ACHN (cell line): ENCODE data around the gene HMGB1.

Experiments used
- DNase-seq: peaks from one replicate; pipeline ENCODE4 v3.0.0-alpha.2; 2015
- in situ Hi-C: cut with HindIII; loops from 2 replicates; pipeline ENCODE4 v1.10.0; 2017; ENCODE audit warnings: low sequenced_read_pairs, low pct_ligation_motif_present, low pct_unique_long_range_greater_than_20kb

HMGB1 gene

DNA sequence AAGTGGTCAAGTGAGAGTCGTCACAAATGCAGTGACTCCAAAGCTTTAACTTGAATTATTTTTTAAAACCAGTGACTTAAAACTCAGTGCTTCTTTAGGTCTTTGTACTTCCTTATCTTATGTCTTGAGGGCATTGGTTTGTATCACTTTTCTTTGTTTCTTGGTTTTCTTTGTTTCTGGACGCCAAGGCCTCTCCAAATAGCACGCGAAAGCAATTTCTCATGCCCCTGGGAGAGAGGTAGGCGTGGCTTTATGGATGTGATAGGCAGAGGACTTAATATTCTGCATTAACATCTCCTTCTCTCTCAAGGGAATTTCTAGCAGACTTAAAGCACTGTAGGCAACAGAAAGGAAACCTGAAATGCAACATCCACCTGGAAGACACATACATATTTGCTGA is 22.8 kb downstream of the HMGB1 start:
- no peak for DNase-seq
- in situ Hi-C loops: no loop called here

DNA sequence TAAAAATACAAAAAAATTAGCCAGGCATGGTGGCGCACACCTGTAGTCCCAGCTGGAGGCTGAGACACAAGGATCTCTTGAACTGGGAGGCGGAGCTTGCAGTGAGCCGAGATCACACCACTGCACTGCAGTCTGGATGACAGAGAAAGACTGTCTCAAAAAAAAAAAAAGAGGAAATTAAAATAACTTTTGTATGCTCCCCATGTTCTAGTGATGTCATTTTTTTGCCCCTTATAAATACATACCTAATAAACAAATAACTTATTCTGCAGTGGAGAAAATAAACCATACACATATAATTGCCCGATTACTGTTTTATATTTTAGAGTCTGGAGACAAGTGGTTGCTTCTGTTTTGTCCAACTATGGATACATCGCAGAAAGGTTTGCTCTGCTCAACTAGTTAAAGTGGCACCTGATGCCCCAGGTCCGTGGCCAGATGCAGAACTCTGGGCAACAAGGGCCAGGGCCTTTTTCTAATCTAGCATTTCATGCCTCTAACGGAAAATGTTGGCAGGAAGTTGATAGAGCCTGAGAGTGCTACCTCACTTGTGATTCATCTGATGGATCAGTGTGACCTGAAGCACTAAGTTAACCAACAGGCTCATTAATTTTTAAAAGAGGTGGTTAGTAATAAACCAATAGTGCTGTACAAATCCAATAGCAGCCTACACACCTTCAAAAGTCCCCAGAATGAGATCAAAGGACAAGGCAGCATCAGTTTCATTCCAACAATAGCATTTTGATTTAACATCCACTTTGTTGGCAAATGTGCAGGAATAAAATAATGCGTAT is 24.6 kb downstream of the HMGB1 start:
- in situ Hi-C loops: no loop called here
- DNase-seq: peak; percentile 77

DNA sequence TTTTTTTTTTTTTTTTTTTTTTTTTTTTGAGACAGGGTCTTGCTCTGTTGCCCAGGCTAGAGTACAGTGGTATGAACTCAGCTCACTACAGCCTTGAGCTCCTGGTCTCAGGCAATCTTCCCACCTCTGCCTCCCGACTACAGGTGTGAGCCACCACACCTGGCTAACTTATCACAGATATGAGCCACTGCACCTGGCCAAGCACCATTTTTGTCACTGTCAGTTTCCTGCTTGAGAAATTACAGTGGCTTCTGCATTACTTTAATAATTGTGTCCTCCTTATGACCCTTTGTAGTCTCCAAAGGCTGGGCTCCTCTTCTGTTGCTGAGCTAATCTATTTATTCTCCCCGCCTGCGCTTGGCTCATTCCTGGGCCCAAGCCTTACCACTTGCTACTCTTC is 27.4 kb downstream of the HMGB1 start:
- in situ Hi-C loops: no loop called here
- DNase-seq: no peak

DNA sequence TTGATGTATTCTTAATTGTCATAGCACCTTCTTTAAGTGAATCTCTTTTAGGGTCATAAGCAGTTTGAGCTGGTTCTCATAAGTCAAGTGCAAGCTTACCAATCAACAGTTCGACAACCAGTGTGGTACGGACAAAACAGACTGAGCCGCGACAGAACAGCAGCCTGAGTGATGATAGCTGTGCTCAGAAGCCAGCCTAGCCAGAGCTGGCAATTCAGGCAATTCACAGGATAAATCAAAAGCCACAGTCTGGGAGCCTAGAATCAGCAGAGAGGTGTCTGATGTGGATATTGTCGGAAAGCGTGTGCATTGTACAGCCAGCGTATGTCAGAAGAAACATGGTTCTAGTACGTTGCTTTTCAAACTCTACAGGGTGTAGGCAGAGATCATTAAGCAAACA is 28.6 kb downstream of the HMGB1 start:
- DNase-seq: no peak

DNA sequence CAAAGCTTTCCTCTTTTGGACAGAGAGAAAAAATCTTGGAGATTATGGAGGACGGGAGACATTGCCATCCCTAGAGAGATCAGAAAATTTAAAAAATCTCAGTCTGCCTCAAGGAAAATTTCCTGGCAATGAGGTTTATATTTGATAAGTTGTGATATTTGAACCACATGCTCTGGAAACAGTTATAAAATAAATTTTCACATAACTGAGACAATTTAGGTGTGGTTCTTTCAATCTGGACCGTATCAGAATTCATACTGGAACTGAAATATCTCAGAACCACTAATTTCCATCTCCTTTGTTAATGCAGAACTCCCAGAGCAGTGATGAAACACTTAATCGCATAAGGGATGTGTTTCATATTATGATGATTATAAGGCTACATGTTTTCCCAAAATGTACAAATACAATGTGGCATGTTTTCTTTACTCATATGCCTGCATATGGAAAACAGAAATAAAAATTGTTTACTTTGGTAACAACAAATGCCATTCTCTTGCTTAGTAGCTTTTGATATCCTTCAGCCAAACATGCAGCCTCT is 29.8 kb downstream of the HMGB1 start:
- in situ Hi-C loops: no loop called here
- DNase-seq: no peak

More for the DNA sequence above, 28.6 kb downstream of the HMGB1 start:
- in situ Hi-C loops: no loop called here

DNA sequence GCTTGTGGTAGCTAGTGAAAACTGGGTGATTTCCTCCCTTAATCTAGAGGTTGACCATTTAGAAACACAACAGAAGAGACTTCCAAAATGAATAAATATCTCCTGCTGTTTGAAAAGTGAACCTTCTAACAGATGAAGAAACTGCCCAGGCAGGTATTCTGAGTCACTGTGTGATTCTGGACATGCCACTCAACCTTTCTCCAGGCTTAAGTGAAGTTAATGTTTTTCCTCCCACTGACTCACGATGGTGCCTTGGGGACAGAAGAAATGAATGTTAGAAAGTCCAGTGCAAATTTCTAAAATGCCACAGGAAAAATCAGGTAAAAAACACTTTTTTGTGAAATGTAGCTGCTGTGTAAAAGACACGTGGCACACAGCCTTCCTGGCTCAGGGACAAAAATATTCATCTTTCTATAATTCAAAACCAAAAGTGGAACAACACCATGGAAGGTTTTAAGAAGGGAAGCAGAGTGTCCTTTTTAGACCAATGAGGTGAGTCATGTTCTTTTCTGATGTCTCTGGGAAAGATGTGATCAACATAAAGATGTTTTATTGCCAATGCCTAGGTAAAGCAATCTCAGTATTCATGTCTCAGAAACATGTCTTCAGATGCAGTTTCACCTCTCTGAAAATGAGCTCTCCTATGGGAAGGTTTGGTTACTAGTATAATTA is 34.3 kb downstream of the HMGB1 start:
- DNase-seq: peak; percentile 75
- in situ Hi-C loops: no loop called here

DNA sequence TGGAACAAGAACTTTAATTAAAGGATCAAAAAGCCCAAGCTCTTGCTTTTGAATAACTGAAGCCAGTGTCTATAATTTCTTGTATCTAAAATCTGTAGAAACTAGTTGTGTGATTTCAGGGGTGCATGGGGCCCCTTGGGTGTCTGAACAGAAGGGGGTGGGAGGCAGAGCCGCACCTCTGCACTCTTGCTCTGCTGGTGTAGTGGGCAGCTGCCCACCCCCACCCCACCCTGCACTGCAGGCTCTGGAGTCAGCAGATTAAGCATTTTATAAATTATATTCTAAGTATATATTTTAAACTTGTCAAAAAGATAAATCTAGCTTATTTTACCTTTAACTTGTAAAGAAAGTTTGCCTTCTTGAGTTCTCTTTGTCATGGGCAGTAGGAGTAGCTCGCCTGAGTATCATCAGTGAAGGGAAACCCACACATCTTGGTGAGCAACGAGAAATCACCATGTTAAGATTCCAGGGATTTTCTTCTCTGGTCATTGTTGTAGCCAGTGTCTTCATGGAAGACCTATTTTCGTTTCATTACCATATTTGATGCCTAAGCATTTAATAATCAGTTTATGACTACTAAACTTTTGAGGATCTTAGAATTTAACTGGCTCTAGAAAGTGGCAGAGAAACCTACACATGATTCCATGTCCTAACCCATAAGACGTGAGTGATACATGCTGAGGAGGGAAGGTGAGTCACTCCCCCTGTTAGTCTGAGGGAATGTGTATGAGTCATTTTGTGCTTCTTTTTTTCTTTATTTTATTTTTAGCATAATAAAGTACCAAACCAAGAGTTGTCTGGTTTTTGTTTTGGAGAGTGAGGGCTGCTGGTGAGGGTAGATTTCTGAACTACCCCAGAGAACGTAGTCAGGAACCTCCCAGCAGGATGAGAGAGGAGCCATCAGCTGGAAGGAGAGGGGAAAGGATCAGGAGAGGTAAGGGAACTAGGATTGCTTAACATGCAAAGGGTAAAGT is 35.7 kb downstream of the HMGB1 start:
- in situ Hi-C loops: no loop called here
- DNase-seq: peak; percentile 84

DNA sequence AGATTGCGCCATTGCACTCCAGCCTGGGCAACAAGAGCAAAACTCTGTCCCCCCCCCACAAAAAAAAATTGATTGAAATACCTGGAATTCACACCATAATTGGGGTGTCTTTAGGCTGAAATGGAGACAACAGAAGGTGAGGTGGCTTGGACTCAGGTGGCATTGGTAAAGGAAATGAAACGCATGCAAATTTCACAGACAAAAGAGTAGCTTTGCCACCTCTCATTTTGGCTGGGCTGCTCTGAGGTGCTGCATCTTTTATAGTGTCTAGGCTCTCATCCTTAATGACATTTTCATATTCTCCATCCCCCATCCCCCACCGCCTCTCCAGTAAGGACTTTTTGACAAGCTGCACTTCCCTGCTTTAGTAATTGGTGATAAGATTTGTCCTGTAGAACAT is 36.5 kb downstream of the HMGB1 start:
- DNase-seq: no peak
- in situ Hi-C loops: no loop called here

DNA sequence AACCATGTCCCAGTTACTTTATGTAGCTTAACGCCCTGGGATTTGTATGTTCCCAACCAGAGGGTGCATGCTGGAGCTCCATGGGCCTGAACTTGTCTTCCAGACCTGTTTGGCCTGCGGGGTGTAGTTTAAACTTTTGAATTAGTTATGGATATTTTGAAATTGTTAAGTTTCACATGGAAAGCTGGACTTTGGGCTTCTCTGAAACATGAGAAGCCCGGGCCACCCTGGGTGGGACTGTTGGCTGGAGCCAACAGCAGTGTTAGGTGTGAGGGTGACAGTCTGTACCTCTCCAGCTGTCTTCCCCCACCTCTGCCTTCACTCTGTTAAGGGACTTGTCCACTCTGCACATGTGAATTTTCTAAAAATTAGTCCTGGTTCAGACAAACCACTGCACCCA is 41.8 kb downstream of the HMGB1 start:
- DNase-seq: no peak
- in situ Hi-C loops: no loop called here

DNA sequence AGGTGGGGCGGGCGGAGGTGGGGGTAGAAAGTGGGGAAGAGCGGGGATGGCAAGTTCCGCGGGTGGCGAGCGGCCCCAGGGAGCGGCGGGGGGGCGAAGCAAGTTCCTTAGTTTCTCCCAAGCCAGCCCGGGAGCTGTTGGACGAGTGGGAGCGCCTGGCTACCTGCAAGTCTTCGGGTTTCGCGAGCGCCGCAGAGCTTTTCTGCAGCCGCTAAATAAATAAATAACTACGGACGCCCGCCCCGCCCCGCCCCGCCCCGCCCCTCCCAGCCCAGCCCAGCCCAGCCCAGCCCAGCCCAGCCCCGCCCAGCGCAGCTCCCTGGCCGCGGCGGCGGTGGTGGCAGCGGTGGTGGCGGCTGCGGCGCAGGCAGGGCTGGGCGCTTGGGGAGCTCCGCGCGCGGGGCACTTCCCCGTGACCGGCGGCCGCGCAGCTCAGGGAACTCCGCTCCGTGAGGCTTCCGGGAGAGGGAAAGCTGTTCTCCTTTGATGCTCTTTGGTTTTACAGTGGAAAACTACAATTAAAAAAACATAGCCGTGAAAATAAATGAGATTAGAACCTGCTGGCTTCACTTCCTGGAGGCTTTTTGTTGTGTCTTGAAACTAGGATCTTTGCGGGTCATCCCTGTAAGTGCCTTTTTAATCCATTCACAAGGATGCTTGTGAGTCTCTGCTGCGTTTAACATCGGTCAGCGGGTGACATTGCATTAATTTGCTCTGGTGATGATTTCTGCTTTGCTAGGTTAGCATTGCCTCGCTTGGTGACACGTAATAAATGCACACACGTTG is 43.5 kb downstream of the HMGB1 start, which contains the start of gene UBE2L5:
TSS of gene UBE2L5 (plus strand) at position 440 of the 786 bp plus-strand sequence. CDS start 5,498 bp downstream, outside the sequence.
- peak; percentile 82 for DNase-seq
- in situ Hi-C loops: no loop called here

DNA sequence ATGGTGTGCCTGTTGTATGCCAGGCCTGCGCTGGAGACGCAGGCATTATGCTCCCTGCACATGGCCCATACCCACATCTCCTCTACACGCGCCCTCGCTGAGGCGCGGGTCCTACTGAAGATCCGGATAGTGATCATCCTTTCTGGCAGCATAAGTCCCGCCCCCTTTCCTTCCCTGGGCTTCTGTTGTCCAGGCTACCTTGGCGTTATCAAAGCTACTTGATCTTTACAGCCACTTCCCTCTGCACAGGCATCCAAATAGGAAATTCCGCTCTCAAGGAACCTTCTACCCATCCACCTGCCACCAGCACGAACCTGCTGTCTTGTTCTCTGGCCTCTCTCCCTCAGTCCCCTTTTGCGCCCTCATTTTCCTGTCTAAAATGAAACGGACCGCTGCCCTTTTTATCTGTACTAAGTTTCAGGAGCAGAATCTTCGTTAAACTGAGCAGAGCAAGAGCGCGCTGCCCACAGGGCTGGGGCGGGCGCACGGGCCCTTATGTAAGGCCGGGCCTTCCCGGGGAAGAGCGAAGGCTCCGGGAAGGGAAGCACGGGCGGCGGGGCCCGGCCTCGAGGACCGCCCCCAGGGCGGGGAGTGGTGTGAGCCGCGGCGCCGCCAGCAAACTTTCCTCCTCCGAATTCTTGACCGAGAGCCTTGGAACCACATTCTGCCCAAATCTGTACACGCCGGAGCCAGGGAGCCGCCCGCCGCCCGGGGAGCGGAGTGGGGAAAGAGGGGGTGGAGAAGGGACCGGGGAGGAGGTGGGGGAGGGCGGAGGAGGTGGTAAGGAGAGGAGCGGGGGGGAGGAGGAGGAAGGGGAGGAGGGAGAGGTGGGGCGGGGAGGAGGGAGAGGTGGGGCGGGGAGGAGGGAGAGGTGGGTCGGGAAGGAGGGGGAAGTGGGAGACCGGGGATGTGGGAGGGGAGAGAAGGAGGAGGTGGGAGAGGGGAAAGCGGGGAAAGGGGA is 44.4 kb downstream of the HMGB1 start:
- peak; percentile 81 for DNase-seq
- in situ Hi-C loops: no loop called here

DNA sequence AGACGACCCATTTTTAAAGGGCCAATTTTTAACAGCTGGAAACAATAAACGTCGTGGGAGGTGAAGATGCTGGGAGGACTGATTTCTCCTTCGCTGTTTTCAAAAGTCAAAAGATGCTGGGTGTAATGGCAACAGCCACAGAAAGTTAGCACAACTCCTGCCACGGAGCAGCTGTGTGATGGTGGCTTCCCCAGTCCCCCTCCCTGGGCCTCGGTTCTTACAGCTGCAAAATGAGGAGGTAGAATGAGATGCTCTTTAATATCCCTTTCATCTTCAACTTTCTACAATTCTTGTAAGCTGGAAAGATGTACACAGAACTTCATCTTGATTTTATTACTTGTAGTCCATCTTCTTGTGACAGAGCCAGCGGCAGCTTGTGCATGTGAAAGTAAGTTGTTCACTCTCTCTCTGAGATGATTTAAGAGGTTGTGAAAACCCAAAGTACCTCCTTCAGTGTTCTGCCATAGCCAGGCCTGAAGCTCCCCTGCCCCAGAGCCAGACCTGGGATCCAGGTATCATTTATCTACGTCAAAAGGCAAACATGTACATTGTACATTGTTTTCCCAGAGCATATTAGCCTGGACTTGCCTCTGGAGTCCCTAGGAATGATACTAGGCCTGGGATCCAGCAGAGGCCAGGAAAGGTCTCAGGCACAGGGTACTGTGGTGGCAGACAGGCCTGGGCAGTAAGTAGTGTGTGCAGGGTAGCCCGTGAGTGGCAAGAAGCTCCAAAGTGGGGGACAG is 46.8 kb downstream of the HMGB1 start:
- in situ Hi-C loops: no loop called here

DNA sequence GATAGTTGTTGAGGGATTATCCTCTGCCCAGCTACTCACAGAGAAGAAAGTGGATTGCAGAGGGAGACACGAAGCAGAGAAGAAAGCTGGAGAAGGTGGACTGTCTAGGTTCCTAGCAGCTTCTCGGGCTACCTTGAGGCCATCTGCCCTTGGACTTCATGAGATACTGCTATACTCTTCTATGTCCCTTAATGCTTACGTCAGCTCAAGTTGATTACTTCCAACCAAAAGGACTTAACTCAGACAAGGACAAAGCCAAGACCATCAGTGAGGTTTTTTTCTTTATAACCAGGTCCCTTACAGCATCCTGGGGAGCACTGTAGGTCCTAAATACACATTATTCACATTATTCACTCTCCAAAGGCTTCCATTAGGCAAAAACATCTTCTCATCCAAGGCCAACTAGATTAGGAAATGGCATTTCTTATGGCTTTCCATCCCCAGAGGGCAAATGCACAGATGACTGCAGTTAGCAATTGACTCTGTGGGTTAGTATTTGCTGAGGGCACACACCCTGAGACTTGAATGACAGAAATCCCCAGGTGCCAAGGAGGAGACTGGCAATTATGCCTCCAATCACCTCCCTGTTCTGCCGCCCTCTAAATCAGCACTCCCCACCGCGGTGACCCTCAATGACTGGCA is 47.5 kb downstream of the HMGB1 start:
- no peak for DNase-seq
- in situ Hi-C loops: no loop called here

More for the DNA sequence above, 46.8 kb downstream of the HMGB1 start:
- no peak for DNase-seq

DNA sequence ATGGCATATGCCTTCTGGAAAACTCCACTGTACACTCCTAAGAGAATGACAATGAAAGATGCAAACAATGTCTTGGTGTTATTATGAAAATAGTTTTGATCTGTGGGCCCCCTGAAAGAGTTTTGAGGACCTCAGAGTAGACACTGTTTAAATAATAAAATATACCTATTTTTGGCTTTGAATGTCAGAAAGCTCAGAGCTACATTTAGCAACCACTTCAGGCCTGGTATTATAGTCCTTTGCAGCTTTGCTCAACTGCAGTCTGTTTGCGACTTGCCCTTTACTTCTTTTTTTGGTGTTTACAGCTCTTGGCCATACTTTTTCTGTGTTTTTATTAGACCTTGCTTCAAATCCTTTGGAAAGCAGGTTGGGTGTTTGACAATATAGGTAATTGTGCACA is 49.3 kb downstream of the HMGB1 start:
- in situ Hi-C loops: no loop called here
- DNase-seq: no peak

DNA sequence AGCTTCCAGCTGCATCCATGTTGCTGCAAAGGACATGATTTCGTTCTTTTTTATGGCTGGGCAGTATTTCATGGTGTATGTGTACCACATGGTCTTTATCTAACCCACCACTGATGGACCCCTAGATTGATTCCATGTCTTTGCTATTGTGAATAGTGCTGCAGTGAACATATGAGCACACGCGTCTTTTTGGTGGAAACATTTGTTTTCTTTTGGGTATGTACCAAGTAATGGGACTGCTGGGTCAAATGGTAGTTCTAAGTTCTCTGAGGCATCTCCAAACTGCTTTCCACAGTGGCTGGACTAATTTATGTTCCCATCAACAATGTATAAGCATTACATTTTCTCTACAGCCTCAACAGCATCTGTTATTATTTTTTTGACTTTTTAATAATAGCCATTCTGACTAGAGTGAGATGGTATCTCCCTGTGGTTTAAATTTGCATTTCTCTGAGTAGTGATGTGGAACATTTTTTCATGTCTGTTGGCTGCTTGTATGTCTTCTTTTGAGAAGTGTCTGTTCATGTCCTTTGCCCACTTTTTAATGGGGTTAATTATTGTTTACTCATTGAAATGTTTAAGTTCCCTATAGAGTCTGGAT is 50.2 kb downstream of the HMGB1 start:
- DNase-seq: no peak
- in situ Hi-C loops: no loop called here
